ENCODE results near the gene CCDC87.

CCDC87 gene

DNA sequence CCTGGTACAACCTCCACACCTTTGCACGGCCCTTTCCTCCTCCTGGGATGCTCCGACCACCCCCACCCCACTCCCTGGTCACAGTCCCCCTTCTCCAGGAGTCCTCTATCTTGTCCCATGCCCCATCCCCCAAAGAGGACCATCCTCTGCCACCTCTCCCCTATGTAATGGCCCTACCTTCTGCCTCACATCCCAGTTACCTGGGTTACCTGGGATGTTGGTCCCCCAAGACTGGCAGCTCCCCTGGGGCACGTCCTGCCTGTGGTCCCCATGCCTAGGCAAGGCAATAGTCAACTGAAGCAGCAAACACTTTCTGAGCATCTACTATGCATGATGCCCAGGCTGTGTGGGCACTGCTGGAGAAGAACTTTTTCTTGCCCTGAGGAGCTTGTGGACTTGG, 37.4 kb downstream of the CCDC87 start:
- TF ChIP-seq CEBPB (IDR thresholded peaks at IDR 0.05) (no peak), TCF12 (IDR thresholded peaks at IDR 0.05; ENCODE audit: low read depth) (no peak), RAD21 (IDR thresholded peaks at IDR 0.05; ENCODE audit: low read depth) (no peak), EGR1 (IDR thresholded peaks at IDR 0.05) (no peak), TEAD4 (IDR thresholded peaks at IDR 0.05) (no peak), ZBTB7A (IDR thresholded peaks at IDR 0.05; ENCODE audit: low read depth) (no peak), TAF1 (IDR thresholded peaks at IDR 0.05; ENCODE audit: low read depth) (no peak), USF1 (IDR thresholded peaks at IDR 0.05) (no peak), YY1 (IDR thresholded peaks at IDR 0.05; ENCODE audit: low read depth) (no peak), CREB1 (IDR thresholded peaks at IDR 0.05; ENCODE audit: low read depth) (no peak), REST (IDR thresholded peaks at IDR 0.05; ENCODE audit: low read depth) (no peak), EP300 (IDR thresholded peaks at IDR 0.05; ENCODE audit: borderline replicate concordance) (no peak)
- TF ChIP-seq, protein P1, sequence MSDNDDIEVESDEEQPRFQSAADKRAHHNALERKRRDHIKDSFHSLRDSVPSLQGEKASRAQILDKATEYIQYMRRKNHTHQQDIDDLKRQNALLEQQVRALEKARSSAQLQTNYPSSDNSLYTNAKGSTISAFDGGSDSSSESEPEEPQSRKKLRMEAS (IDR thresholded peaks at IDR 0.05), result no peak

DNA sequence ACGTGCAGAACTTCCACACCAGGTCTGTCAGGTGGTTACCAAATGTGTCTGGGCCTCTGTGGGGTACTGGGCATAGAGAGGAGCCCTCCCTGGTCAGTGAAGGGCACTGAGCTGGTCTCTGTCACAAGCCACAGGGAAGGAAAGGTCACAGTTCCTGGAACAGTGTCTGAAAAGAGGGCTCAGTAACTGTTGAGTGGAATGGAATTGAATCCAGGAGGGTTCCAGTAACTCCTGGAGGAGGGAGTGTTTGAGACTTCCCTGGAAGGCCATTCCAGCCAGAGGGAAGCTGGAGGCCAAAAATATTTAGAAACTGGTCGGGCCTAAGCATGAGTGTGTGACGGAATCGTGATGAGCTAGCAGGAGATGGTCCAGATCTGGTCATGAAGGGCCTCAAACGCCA, 38.3 kb downstream of the CCDC87 start:
- TF ChIP-seq YY1 (IDR thresholded peaks at IDR 0.05; ENCODE audit: low read depth) (no peak), NFIC (IDR thresholded peaks at IDR 0.05) (no peak), EP300 (IDR thresholded peaks at IDR 0.05; ENCODE audit: borderline replicate concordance) (no peak), CEBPB (IDR thresholded peaks at IDR 0.05) (no peak), TCF12 (IDR thresholded peaks at IDR 0.05; ENCODE audit: low read depth) (no peak)
- TF ChIP-seq, protein P1 (IDR thresholded peaks at IDR 0.05), result no peak

- TF ChIP-seq EP300 (IDR thresholded peaks at IDR 0.05; ENCODE audit: borderline replicate concordance) (no peak), FOXM1 (IDR thresholded peaks at IDR 0.05; ENCODE audit: borderline replicate concordance, low read depth) (no peak), ZBTB7A (IDR thresholded peaks at IDR 0.05; ENCODE audit: low read depth) (no peak), TEAD4 (IDR thresholded peaks at IDR 0.05) (no peak), YY1 (IDR thresholded peaks at IDR 0.05; ENCODE audit: low read depth) (no peak)
- TF ChIP-seq, protein P1 (IDR thresholded peaks at IDR 0.05), result no peak
Observed at GRCh38 chr11:66550887-66551286, 42.0 kb downstream of the CCDC87 start.

GRCh38 chr11:66549696-66550095, 43.2 kb downstream of the CCDC87 start:
- TF ChIP-seq TCF12 (IDR thresholded peaks at IDR 0.05; ENCODE audit: low read depth) (no peak), ZBTB7A (IDR thresholded peaks at IDR 0.05; ENCODE audit: low read depth) (no peak), YY1 (IDR thresholded peaks at IDR 0.05; ENCODE audit: low read depth) (no peak), FOXM1 (IDR thresholded peaks at IDR 0.05; ENCODE audit: borderline replicate concordance, low read depth) (no peak), TEAD4 (IDR thresholded peaks at IDR 0.05) (no peak)

DNA sequence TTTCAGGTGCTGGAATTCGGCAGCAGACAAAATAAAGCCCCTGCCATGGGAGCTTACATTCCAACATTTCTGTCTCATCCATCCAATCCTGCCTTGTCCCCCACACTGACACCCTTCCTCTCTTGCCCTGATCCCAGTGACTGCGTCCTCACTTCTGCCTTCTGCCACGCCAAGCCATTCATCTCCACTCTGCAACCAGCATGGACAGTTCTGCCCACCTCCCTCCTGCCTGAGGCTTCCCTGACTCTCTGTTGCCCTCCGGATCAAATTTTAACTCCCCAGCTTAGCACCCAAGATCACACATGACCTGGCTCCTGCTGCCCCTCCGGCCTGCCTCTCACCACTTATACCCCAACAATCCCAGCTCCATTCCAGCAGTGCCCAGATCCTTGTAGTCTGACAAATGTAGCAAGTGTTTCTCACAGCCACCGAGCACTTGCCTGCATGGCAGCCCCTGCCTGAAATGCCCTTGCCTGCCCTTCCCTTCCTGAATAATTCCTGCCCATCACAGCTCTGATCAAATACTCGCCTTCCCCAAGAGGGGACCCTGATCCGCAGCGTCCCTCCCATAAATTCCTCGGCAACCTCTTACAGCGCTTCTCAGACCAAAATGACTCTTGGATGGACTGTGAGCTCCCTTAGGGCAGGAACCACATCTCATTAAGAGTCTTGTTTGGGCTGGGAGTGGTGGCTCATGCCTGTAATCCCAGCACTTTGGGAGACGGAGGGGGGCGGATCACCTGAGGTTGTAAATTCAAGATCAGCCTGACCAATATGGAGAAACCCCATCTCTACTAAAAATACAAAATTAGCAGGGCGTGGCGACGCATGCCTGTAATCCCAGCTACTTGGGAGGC, 43.9 kb downstream of the CCDC87 start:
- TF ChIP-seq TEAD4 (IDR thresholded peaks at IDR 0.05), result no peak
- no peak for TF ChIP-seq NFIC (IDR thresholded peaks at IDR 0.05)
- no peak for TF ChIP-seq YY1 (IDR thresholded peaks at IDR 0.05; ENCODE audit: low read depth)
- no peak for TF ChIP-seq TCF12 (IDR thresholded peaks at IDR 0.05; ENCODE audit: low read depth)
- no peak for TF ChIP-seq ZBTB7A (IDR thresholded peaks at IDR 0.05; ENCODE audit: low read depth)
- TF ChIP-seq TAF1 (IDR thresholded peaks at IDR 0.05; ENCODE audit: low read depth), result no peak
- TF ChIP-seq EP300 (IDR thresholded peaks at IDR 0.05; ENCODE audit: borderline replicate concordance), result no peak

- TF ChIP-seq EP300 (IDR thresholded peaks at IDR 0.05; ENCODE audit: borderline replicate concordance) (no peak), TAF1 (IDR thresholded peaks at IDR 0.05; ENCODE audit: low read depth) (no peak), TCF12 (IDR thresholded peaks at IDR 0.05; ENCODE audit: low read depth) (no peak), NFIC (IDR thresholded peaks at IDR 0.05) (no peak), ZBTB7A (IDR thresholded peaks at IDR 0.05; ENCODE audit: low read depth) (no peak), RAD21 (IDR thresholded peaks at IDR 0.05; ENCODE audit: low read depth) (no peak), REST (IDR thresholded peaks at IDR 0.05; ENCODE audit: low read depth) (no peak)
- TF ChIP-seq, protein P1 (IDR thresholded peaks at IDR 0.05), result no peak
Observed at GRCh38 chr11:66548041-66548440, 44.8 kb downstream of the CCDC87 start.

Measured in Ishikawa (cell line).